CD14-positive monocyte (primary cell): ENCODE data around the gene ARHGEF7. TPM values are rescaled to one million over a fixed set of nuclear protein-coding genes. Genes with fewer than 3 reads are reported as not detected.

ENCODE experiments used
- DNase-seq, 3 donors: peaks; one replicate each; pipeline ENCODE4 v3.0.0-alpha.2; 2011 to 2022
- H2AFZ ChIP-seq: 2 replicates; pipeline ENCODE4 v1.6.0; 2012; ENCODE audit warnings: mild to moderate bottlenecking, low read depth, low read length, inconsistent platforms; ENCODE audit not compliant: insufficient read depth, poor library complexity, severe bottlenecking
- H3K27ac ChIP-seq, 2 donors: 1 replicate in 1 of 2; 2 replicates in 1 of 2; pipeline ENCODE4 v1.5.1; 2012 to 2013; ENCODE audit warnings: low read length in 2 of 2, control low read depth in 1 of 2, inconsistent platforms in 1 of 2, low read depth in 1 of 2, mild to moderate bottlenecking in 1 of 2
- H3K27me3 ChIP-seq, 2 donors: one replicate each; pipeline versions ENCODE4 v1.6.0 to v1.6.1; 2011 to 2013; ENCODE audit warnings: low read length in 2 of 2; ENCODE audit not compliant: control insufficient read depth in 2 of 2, insufficient read depth in 2 of 2
- H3K36me3 ChIP-seq, 2 donors: replicated peaks in 1 of 2; 1 replicate in 1 of 2; 2 replicates in 1 of 2; pipeline versions ENCODE4 v1.5.1 to v1.6.1; 2012 to 2013; ENCODE audit warnings: low read length in 2 of 2, control low read depth in 1 of 2, inconsistent platforms in 1 of 2, mild to moderate bottlenecking in 1 of 2; ENCODE audit not compliant: insufficient read depth in 2 of 2, control insufficient read depth in 1 of 2
- H3K4me1 ChIP-seq, 2 donors: 1 replicate in 1 of 2; 2 replicates in 1 of 2; pipeline versions ENCODE4 v1.5.1 to v1.6.1; 2012 to 2013; ENCODE audit warnings: low read length in 2 of 2, control low read depth in 1 of 2, inconsistent platforms in 1 of 2, mild to moderate bottlenecking in 1 of 2, moderate library complexity in 1 of 2; ENCODE audit not compliant: insufficient read depth in 2 of 2, control insufficient read depth in 1 of 2
- H3K4me2 ChIP-seq: replicated peaks from 2 replicates; pipeline ENCODE3; 2012; ENCODE audit warnings: low read length, moderate library complexity, mild to moderate bottlenecking; ENCODE audit not compliant: poor library complexity, severe bottlenecking; ENCODE audit errors: extremely low read depth
- H3K4me3 ChIP-seq, 3 experiments: fragments of 200-600 bp in 1 of 3; sonication (generic) in 1 of 3; replicated peaks in 1 of 3; 1 replicate in 2 of 3; 2 replicates in 1 of 3; pipeline ENCODE4 v1.5.1; 2011 to 2013; ENCODE audit warnings: low read length in 3 of 3, mild to moderate bottlenecking in 3 of 3, control low read depth in 2 of 3, low read depth in 2 of 3, inconsistent platforms in 1 of 3, moderate library complexity in 1 of 3
- H3K79me2 ChIP-seq: 2 replicates; pipeline ENCODE4 v1.6.0; 2012; ENCODE audit warnings: mild to moderate bottlenecking, control low read depth, inconsistent platforms, low read length, moderate library complexity; ENCODE audit not compliant: insufficient read depth
- H3K9ac ChIP-seq: 2 replicates; pipeline ENCODE4 v1.6.0; 2017; ENCODE audit warnings: low read length, mild to moderate bottlenecking; ENCODE audit not compliant: insufficient read depth, poor library complexity, severe bottlenecking
- H3K9me3 ChIP-seq, 2 donors: replicated peaks in 1 of 2; 1 replicate in 1 of 2; 2 replicates in 1 of 2; pipeline versions ENCODE4 v1.5.1 to v1.6.1; 2012 to 2013; ENCODE audit warnings: low read length in 2 of 2, control low read depth in 1 of 2; ENCODE audit not compliant: control insufficient read depth in 1 of 2, insufficient read depth in 1 of 2
- H4K20me1 ChIP-seq: 2 replicates; pipeline ENCODE4 v1.6.0; 2012; ENCODE audit warnings: mild to moderate bottlenecking, low read length, control low read depth, moderate library complexity; ENCODE audit not compliant: insufficient read depth
- H3K27ac Mint-ChIP-seq, 7 donors: one replicate each; pipeline ENCODE4 v1.8.0; 2020; ENCODE audit warnings: mild to moderate bottlenecking in 7 of 7, mixed read lengths in 7 of 7, moderate library complexity in 6 of 7, inconsistent platforms in 2 of 7
- H3K27me3 Mint-ChIP-seq, 3 donors: one replicate each; pipeline ENCODE4 v1.8.0; 2021 to 2022; ENCODE audit warnings: low read depth in 3 of 3, mild to moderate bottlenecking in 3 of 3, mixed read lengths in 3 of 3, moderate library complexity in 3 of 3, inconsistent platforms in 1 of 3
- H3K36me3 Mint-ChIP-seq, 2 donors: one replicate each; pipeline ENCODE4 v1.8.0; 2020; ENCODE audit warnings: mixed read lengths in 2 of 2, inconsistent platforms in 1 of 2, mild to moderate bottlenecking in 1 of 2
- H3K4me1 Mint-ChIP-seq: one replicate; pipeline ENCODE4 v1.8.0; 2020; ENCODE audit warnings: mild to moderate bottlenecking, mixed read lengths
- H3K4me3 Mint-ChIP-seq, 2 donors: one replicate each; pipeline ENCODE4 v1.8.0; 2020; ENCODE audit warnings: mild to moderate bottlenecking in 2 of 2, mixed read lengths in 2 of 2, moderate library complexity in 1 of 2
- H3K9me3 Mint-ChIP-seq, 7 donors: one replicate each; pipeline ENCODE4 v1.8.0; 2020 to 2022; ENCODE audit warnings: mixed read lengths in 7 of 7, mild to moderate bottlenecking in 6 of 7, moderate library complexity in 6 of 7, inconsistent platforms in 2 of 7
- WGBS: methylation state at CpG from one replicate; pipeline ENCODE4 v1.1.5; 2013; ENCODE audit warnings: missing lambda C conversion rate; ENCODE audit not compliant: insufficient coverage; 5-methylcytosine and 5-hydroxymethylcytosine counted together
- intact Hi-C, 2 donors: fragments of 100-400 bp; cut with micrococcal nuclease; formaldehyde crosslinking; loops; one replicate each; pipeline versions ENCODE4 v1.15.0 to v1.15.1; 2023
- polyA plus RNA-seq, 3 donors: library from polyadenylated mRNA; depleted of rRNA in 1 of 3; unstranded in 2 of 3; stranded (reverse) in 1 of 3; fragments of 300-500 nt in 2 of 3; fragments of >200 nt in 1 of 3; fragmentation: Illumina TruSeq in 2 of 3; gene quantifications; 1 replicate in 2 of 3; 2 replicates in 1 of 3; pipeline ENCODE4 v1.2.3, GENCODE V29; 2012 to 2021
- TF ChIP-seq, protein P1 (sequence below): fragments of 200-600 bp; IDR thresholded peaks from one replicate; pipeline ENCODE4 v1.8.0; 2022; ENCODE audit warnings: antibody characterized with exemption, mild to moderate bottlenecking

Gene ARHGEF7
- polyA plus RNA-seq, 3 donors, result 4.6 to 29.0 (median 6.1) TPM

DNA sequence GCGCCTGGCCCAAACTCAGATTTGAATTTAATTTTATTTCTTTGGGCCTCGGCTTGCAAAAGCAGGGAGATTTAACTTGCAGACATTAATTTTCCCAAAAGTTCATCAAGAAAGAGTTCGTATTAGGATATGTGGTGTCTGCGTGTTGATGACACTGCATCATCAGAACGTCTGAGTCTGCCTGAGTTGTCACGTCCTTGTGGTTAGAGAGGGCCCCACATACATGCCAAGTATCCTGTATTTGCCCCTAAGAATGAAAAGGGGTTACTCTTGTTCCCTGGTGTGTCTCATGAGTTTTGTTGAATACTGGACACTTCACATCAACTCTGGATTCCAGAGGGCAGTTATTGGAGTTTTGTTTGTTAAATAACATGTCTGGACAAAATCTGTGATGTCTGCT lies 199.7 kb downstream of the ARHGEF7 start:
- Mint-ChIP-seq H3K4me3 (no peak overlapping the region), H3K4me1 (no peaks in the 10 kb centered on the region), H3K36me3 (peaks cover 2 to 14% of the 10 kb centered on the region in 2 donors), H3K27me3 (no peaks in the 10 kb centered on the region), H3K27ac (no peak overlapping the region), H3K9me3 (peaks cover 28 to 34% (median 30%) of the 10 kb centered on the region in 7 donors)
- Histone ChIP-seq H4K20me1 (no peaks in the 10 kb centered on the region), H3K27me3 (no peaks in the 10 kb centered on the region), H3K4me1 (no peaks in the 10 kb centered on the region), H3K4me3 (no peak overlapping the region), H3K9me3 (peaks cover 28 to 36% of the 10 kb centered on the region in 2 donors), H3K79me2 (no peaks in the 10 kb centered on the region), H3K36me3 (no peaks in the 10 kb centered on the region), H3K27ac (no peak overlapping the region), H3K4me2 (no peak overlapping the region), H3K9ac (no peak overlapping the region), H2AFZ (no peak overlapping the region)
- WGBS, result 100% methylated on average over 1 of the region's 6 CpGs
- TF ChIP-seq, protein P1, sequence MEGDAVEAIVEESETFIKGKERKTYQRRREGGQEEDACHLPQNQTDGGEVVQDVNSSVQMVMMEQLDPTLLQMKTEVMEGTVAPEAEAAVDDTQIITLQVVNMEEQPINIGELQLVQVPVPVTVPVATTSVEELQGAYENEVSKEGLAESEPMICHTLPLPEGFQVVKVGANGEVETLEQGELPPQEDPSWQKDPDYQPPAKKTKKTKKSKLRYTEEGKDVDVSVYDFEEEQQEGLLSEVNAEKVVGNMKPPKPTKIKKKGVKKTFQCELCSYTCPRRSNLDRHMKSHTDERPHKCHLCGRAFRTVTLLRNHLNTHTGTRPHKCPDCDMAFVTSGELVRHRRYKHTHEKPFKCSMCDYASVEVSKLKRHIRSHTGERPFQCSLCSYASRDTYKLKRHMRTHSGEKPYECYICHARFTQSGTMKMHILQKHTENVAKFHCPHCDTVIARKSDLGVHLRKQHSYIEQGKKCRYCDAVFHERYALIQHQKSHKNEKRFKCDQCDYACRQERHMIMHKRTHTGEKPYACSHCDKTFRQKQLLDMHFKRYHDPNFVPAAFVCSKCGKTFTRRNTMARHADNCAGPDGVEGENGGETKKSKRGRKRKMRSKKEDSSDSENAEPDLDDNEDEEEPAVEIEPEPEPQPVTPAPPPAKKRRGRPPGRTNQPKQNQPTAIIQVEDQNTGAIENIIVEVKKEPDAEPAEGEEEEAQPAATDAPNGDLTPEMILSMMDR, result no peak
- intact Hi-C loops, result no loop called here
- no peak for DNase-seq

DNA sequence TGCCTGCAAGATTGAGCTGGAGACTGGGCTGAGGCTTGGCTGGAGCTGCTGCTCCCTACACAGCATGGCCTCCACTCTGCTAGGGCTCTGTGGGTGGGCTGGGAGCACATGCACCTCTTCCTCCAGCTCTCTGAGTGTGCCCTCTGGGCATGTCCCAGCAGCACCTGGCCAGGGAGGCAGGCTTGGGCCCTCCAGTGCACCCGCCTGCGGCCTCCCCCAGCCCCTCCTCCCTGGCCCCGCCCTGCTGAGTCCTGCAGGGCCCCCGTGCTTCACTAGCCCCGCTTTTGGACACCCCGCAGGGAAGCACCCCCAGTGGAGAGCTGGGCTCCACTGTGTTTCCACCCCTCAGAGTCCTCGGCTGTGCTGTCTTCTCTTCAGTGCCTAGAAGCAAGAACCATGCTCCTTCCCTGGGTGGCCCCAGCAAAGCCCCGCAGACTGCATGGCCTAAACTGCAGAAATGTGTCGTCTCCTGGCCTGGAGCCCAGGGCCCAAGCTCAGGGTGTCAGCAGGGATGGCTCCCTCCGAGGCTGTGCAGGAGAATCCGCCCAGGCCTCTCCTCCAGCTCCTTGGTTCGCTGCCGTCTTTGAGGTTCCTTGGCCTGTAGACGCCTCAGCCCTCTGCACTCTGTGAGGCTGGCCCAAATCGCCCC lies 200.4 kb downstream of the ARHGEF7 start:
- no peaks in the 10 kb centered on the region for H3K4me1 ChIP-seq
- Mint-ChIP-seq H3K27ac (no peak overlapping the region), H3K4me3 (no peak overlapping the region), H3K27me3 (no peaks in the 10 kb centered on the region), H3K9me3 (peaks cover 22 to 30% (median 26%) of the 10 kb centered on the region in 7 donors), H3K36me3 (peaks cover 2 to 14% of the 10 kb centered on the region in 2 donors), H3K4me1 (no peaks in the 10 kb centered on the region)
- H2AFZ ChIP-seq, result no peak overlapping the region
- H4K20me1 ChIP-seq, result no peaks in the 10 kb centered on the region
- no peak overlapping the region for H3K27ac ChIP-seq
- WGBS, result 98% methylated on average over 13 of the region's 15 CpGs
- H3K36me3 ChIP-seq, result no peaks in the 10 kb centered on the region
- TF ChIP-seq, protein P1, result no peak
- H3K9me3 ChIP-seq, result peaks cover 22 to 33% of the 10 kb centered on the region in 2 donors
- H3K4me3 ChIP-seq, result no peak overlapping the region
- no peak for DNase-seq
- no peaks in the 10 kb centered on the region for H3K79me2 ChIP-seq
- no peaks in the 10 kb centered on the region for H3K27me3 ChIP-seq
- no peak overlapping the region for H3K4me2 ChIP-seq
- intact Hi-C loops, result no loop called here
- H3K9ac ChIP-seq, result no peak overlapping the region
